SK-N-MC (cell line): Measurements from ENCODE around the gene PLEKHG5.

ENCODE experiments used
- EZH2 ChIP-seq: fragments of 200-600 bp; sonication (generic); IDR thresholded peaks from one replicate; pipeline ENCODE4 v1.6.1; 2017; ENCODE audit warnings: antibody characterized with exemption
- FOXP2 ChIP-seq: optimal IDR thresholded peaks from 2 replicates; pipeline ENCODE3; 2011; ENCODE audit warnings: mild to moderate bottlenecking, moderate library complexity; ENCODE audit not compliant: insufficient read depth; ENCODE audit errors: extremely low read length, control extremely low read depth

- TF ChIP-seq EZH2 (no peak), FOXP2 (no peak)
Observed at GRCh38 chr1:6471970-6472368, 19.5 kb downstream of the PLEKHG5 start.
